ENCODE data around the gene BRSK2. TPM values are rescaled to one million over a fixed set of nuclear protein-coding genes. Genes with fewer than 3 reads are reported as not detected.

The BRSK2 gene
- total RNA-seq, 1 donor from 2014 or later, result 0.11 TPM

- H3K9me3 Mint-ChIP-seq, result no peaks in the 10 kb centered on the region
- H3K27me3 Mint-ChIP-seq, result no peaks in the 10 kb centered on the region
- POLR2A ChIA-PET, result no interaction called here
- peaks cover 23% of the 10 kb centered on the region for H3K4me1 Mint-ChIP-seq
- CTCF ChIA-PET, result no interaction called here
- no peak overlapping the region for H3K4me3 Mint-ChIP-seq
- no peak overlapping the region for H3K27ac Mint-ChIP-seq
- peaks cover 29% of the 10 kb centered on the region for H3K36me3 Mint-ChIP-seq (ENCODE audit: low read depth)
- DNase-seq, result no peak
- intact Hi-C loops (cut with micrococcal nuclease), result loop anchor here (10.0 kb wide), 1 partner anchor 618 kb away; no protein-coding TSS in a partner anchor
- ATAC-seq (ENCODE audit: low read depth), result no peak
- no peak for TF ChIP-seq CTCF (IDR thresholded peaks at IDR 0.05)
These were observed 93.1 kb downstream of the BRSK2 start for GRCh38 chr11:1482581-1483444.

DNA sequence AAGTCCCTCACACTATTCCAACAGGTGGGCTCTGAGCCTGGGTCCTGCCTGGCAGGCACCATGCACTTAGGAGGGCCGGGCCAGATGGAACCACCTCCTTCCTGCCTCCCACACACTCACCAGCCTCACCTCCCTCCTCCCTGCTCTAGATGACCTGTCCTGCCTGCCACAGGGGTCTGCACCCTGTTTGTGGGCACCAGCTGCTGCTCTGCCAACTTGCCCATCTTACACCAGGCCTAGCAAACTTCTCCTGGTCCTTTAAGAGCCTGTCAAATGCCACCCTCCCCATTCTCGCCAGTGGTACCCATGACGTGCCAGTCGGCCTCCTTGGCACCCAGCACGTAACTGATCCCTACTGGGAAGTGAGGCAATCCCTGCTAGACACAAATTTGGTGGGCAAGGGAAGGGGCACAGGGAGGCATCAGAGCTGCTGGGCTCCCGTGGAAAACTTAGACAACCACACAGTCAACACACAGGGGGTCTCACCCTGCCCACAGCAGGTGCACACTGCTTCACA lies 93.8 kb downstream of the BRSK2 start:
- peaks cover 23% of the 10 kb centered on the region for H3K36me3 Mint-ChIP-seq (ENCODE audit: low read depth)
- DNase-seq, result no peak
- TF ChIP-seq CTCF (IDR thresholded peaks at IDR 0.05), result no peak
- no peaks in the 10 kb centered on the region for H3K9me3 Mint-ChIP-seq
- intact Hi-C loops (cut with micrococcal nuclease), result loop anchor here (10.0 kb wide), 1 partner anchor 619 kb away; no protein-coding TSS in a partner anchor
- H3K4me1 Mint-ChIP-seq, result peaks cover 30% of the 10 kb centered on the region
- no peaks in the 10 kb centered on the region for H3K27me3 Mint-ChIP-seq
- no peak for ATAC-seq (ENCODE audit: low read depth)
- no peak overlapping the region for H3K4me3 Mint-ChIP-seq
- ChIA-PET POLR2A (no interaction called here), CTCF (no interaction called here)
- no peak overlapping the region for H3K27ac Mint-ChIP-seq

DNA sequence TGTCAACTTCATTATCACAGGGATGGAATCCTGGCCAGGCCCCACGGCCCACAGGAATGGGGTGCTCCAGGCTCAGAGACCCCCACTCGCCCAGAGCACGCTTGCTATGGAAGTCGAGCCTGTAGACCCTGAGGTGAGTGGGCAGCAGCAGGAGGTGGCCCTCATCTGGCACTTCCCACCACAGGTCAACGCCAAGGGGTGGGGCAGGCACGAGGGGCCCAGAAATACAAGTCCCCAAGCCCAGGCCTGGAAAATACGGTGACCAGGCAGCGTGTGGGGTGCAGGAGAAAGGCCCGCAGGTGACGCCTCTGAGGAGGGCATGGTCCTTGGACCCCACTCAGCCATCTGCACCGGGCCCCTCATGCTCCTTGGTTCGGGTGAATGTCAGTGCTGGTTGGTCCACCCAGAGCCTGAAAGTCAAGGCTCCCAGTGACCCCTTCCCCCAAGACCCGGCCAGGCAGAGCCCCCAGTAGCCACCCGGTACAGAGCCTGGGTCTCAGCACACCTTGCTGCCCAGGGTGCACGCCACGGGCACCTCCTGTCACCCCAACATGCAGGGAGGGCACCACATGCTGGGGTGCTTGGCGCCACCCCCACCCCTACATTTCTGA lies 94.4 kb downstream of the BRSK2 start:
- peaks cover 16% of the 10 kb centered on the region for H3K36me3 Mint-ChIP-seq (ENCODE audit: low read depth)
- H3K4me1 Mint-ChIP-seq, result peaks cover 34% of the 10 kb centered on the region
- no peaks in the 10 kb centered on the region for H3K9me3 Mint-ChIP-seq
- DNase-seq, result no peak
- ChIA-PET POLR2A (no interaction called here), CTCF (no interaction called here)
- no peak overlapping the region for H3K27ac Mint-ChIP-seq
- no peak for TF ChIP-seq CTCF (IDR thresholded peaks at IDR 0.05)
- no peak for ATAC-seq (ENCODE audit: low read depth)
- H3K27me3 Mint-ChIP-seq, result no peaks in the 10 kb centered on the region
- no peak overlapping the region for H3K4me3 Mint-ChIP-seq
- intact Hi-C loops (cut with micrococcal nuclease), result loop anchor here (10.0 kb wide), 1 partner anchor 619 kb away; no protein-coding TSS in a partner anchor

DNA sequence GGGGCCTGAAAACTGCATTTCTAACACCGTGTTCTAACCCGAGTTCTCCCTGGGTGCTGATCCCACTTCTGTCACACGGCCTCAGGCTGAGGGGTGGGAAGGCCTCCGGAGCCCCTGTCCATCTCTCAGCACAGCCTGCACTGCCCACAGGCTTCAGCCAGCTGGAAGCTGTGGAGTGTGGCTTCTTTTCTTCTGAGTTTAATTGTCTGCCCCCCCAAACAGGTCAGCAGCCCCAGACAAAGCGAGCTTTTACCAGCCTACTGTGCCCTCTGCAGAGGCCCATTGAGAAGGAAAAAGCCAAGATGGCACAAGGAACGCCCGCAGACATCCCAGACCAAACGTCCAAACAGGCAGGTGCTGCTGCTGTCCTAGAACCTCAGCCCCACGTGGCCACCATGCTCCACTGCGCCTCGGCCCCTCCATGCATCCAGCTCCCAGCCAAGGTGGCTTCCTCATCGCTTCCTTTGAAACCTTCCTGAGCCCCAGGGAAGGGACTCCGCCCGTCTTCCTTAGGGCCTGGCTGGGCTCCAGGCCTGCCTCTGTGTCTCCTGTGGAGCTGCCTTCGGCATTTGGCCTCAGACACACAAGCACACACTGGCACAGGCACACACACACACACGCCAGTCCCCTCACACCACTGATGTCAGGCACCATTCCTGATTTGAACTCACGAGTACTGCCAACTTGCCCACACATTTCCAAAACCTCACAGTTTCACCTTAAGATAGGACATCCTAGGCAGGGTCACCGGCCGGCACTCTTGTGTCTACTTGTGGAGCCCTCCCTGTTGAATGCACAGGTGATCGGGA lies 95.2 kb downstream of the BRSK2 start:
- POLR2A ChIA-PET, result no interaction called here
- ATAC-seq (ENCODE audit: low read depth), result no peak

More for the DNA sequence above, 95.2 kb downstream of the BRSK2 start:
- no peak overlapping the region for H3K27ac Mint-ChIP-seq
- no peak for DNase-seq
- peaks cover 38% of the 10 kb centered on the region for H3K4me1 Mint-ChIP-seq
- no peak for TF ChIP-seq CTCF (IDR thresholded peaks at IDR 0.05)
- CTCF ChIA-PET, result no interaction called here
- intact Hi-C loops (cut with micrococcal nuclease), result loop anchor here (10.0 kb wide), 1 partner anchor 620 kb away; no protein-coding TSS in a partner anchor
- H3K4me3 Mint-ChIP-seq, result no peak overlapping the region
- peaks cover 9% of the 10 kb centered on the region for H3K36me3 Mint-ChIP-seq (ENCODE audit: low read depth)
- H3K27me3 Mint-ChIP-seq, result no peaks in the 10 kb centered on the region
- no peaks in the 10 kb centered on the region for H3K9me3 Mint-ChIP-seq

Data from activated B cell treated with CpG ODN at 0.5 μM for 24 hours (primary cell).